PFSK-1 (cell line): ENCODE results near the gene EIF3J.

Source experiments
- FOXP2 ChIP-seq: optimal IDR thresholded peaks from 2 replicates; pipeline ENCODE3; 2011; ENCODE audit warnings: borderline replicate concordance, control low read depth, inconsistent platforms; ENCODE audit not compliant: insufficient read depth; ENCODE audit errors: extremely low read length, extremely low read depth
- POLR2AphosphoS5 ChIP-seq: IDR thresholded peaks from 2 replicates; pipeline ENCODE4 v1.6.1; 2012; ENCODE audit warnings: low read depth, mild to moderate bottlenecking, control low read depth, low read length, moderate library complexity
- SIN3A ChIP-seq: IDR thresholded peaks from 2 replicates; pipeline ENCODE4 v1.6.1; 2012; ENCODE audit warnings: mild to moderate bottlenecking, low read length, moderate library complexity, borderline replicate concordance; ENCODE audit not compliant: insufficient read depth
- TAF1 ChIP-seq: IDR thresholded peaks from 2 replicates; pipeline ENCODE4 v1.6.1; 2012; ENCODE audit warnings: low read length, control low read depth, borderline replicate concordance; ENCODE audit not compliant: insufficient read depth
- TF ChIP-seq, protein P1 (sequence below), 2 experiments: IDR thresholded peaks; 2 replicates each; pipeline versions ENCODE4 v1.6.1 to v1.8.0; 2011 to 2012; ENCODE audit warnings: low read depth in 2 of 2, low read length in 2 of 2, control low read depth in 1 of 2, inconsistent platforms in 1 of 2, mild to moderate bottlenecking in 1 of 2, moderate library complexity in 1 of 2; ENCODE audit not compliant: insufficient read depth in 1 of 2

Gene EIF3J

GRCh38 chr15:44492672-44493071 is 44.3 kb upstream of the EIF3J start:
- TF ChIP-seq SIN3A (no peak), FOXP2 (no peak), POLR2AphosphoS5 (no peak), TAF1 (no peak)
- TF ChIP-seq, protein P1, sequence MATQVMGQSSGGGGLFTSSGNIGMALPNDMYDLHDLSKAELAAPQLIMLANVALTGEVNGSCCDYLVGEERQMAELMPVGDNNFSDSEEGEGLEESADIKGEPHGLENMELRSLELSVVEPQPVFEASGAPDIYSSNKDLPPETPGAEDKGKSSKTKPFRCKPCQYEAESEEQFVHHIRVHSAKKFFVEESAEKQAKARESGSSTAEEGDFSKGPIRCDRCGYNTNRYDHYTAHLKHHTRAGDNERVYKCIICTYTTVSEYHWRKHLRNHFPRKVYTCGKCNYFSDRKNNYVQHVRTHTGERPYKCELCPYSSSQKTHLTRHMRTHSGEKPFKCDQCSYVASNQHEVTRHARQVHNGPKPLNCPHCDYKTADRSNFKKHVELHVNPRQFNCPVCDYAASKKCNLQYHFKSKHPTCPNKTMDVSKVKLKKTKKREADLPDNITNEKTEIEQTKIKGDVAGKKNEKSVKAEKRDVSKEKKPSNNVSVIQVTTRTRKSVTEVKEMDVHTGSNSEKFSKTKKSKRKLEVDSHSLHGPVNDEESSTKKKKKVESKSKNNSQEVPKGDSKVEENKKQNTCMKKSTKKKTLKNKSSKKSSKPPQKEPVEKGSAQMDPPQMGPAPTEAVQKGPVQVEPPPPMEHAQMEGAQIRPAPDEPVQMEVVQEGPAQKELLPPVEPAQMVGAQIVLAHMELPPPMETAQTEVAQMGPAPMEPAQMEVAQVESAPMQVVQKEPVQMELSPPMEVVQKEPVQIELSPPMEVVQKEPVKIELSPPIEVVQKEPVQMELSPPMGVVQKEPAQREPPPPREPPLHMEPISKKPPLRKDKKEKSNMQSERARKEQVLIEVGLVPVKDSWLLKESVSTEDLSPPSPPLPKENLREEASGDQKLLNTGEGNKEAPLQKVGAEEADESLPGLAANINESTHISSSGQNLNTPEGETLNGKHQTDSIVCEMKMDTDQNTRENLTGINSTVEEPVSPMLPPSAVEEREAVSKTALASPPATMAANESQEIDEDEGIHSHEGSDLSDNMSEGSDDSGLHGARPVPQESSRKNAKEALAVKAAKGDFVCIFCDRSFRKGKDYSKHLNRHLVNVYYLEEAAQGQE (IDR thresholded peaks at IDR 0.05; ENCODE audit: insufficient read depth in 1 of 2, low read depth in 2 of 2, low read length in 2 of 2) = no peak

- TF ChIP-seq POLR2AphosphoS5 = no peak
- TF ChIP-seq SIN3A = no peak
- TF ChIP-seq, protein P1 (IDR thresholded peaks at IDR 0.05; ENCODE audit: insufficient read depth in 1 of 2, low read depth in 2 of 2, low read length in 2 of 2) = no peak
- no peak for TF ChIP-seq FOXP2
- TF ChIP-seq TAF1 = no peak
Measured at GRCh38 chr15:44495562-44495961, 41.4 kb upstream of the EIF3J start.

DNA sequence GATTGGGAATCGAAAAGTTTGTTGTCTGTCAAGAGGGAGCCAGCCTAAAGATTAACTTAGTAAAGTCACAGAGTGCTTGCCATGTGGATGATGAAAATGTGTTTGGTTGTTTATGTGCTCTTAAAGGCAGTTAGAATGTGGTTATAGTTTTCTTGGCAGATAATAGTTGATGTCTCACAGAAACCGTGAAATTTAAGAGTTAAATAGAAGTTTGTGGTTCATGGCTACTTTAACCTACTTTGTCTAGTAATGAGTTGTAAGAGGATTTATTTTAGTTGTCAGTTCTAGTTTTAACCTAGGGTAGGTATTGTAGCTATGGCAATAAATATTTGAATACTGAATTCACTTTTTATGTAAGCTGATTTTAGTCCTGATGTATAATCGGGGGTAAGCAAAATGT is 36.4 kb upstream of the EIF3J start:
- no peak for TF ChIP-seq POLR2AphosphoS5
- TF ChIP-seq, protein P1 (IDR thresholded peaks at IDR 0.05; ENCODE audit: insufficient read depth in 1 of 2, low read depth in 2 of 2, low read length in 2 of 2) = no peak
- TF ChIP-seq TAF1 = no peak
- no peak for TF ChIP-seq FOXP2
- no peak for TF ChIP-seq SIN3A

DNA sequence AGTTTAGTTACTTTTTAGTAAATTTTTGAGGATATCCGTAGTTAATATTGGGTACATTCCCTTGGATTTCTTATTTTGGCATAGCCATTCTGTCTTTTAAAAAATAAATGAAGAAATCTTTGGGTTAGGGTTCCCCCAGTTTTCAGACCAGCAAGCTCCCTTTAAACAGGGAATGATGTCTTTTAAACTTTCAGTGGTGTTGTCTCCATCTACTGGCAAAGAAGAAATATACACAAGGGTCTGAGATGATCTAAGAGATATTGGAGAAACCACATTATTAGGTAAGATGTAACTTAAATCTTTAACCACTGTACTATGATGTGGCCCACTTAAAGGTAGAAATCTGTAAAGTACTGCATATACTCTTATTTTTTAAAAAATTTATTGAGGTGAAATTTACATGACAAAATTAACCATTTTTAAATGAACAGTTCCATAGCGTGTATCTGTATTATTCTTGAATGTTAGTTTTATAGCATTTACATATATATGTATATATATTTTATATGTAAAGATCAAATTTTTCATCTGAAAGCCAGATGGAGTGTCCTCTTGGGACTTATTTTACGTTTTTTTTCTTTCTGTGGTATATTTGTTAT is 35.1 kb upstream of the EIF3J start:
- TF ChIP-seq FOXP2 = no peak
- TF ChIP-seq, protein P1 (IDR thresholded peaks at IDR 0.05; ENCODE audit: insufficient read depth in 1 of 2, low read depth in 2 of 2, low read length in 2 of 2) = no peak
- TF ChIP-seq SIN3A = no peak
- TF ChIP-seq POLR2AphosphoS5 = no peak
- no peak for TF ChIP-seq TAF1

- no peak for TF ChIP-seq POLR2AphosphoS5
- no peak for TF ChIP-seq SIN3A
- no peak for TF ChIP-seq TAF1
- no peak for TF ChIP-seq FOXP2
- TF ChIP-seq, protein P1 (IDR thresholded peaks at IDR 0.05; ENCODE audit: insufficient read depth in 1 of 2, low read depth in 2 of 2, low read length in 2 of 2) = no peak
Measured at GRCh38 chr15:44516436-44516835, 20.5 kb upstream of the EIF3J start.
